GM12878 (cell line): ENCODE measurements around the gene NFYC. TPM values are rescaled to one million over a fixed set of nuclear protein-coding genes. Genes with fewer than 3 reads are reported as not detected.

Experiments used
- ATAC-seq: fragments of 200-7000 bp; cut with Tn5 transposase; 3 replicates; pipeline ENCODE4 v1.9.1; 2020; ENCODE audit warnings: mild to moderate bottlenecking, moderate library complexity
- BruUV-seq: library from RNA; stranded (reverse); fragments of 400-500 nt; replicated peaks from 2 replicates; lab custom pipeline; 2021; lab: Mats Ljungman, UMichigan
- CTCF ChIA-PET: fragments of 300-600 bp; sonication (Branson Sonifier 250); formaldehyde crosslinking; extraction: SDS; loops from one replicate; lab custom pipeline; 2021; ENCODE audit warnings: inconsistent platforms; lab: Yijun Ruan, JAX
- POLR2A ChIA-PET: fragments of 350-600 bp; formaldehyde crosslinking; extraction: SDS; loops from one replicate; lab custom pipeline; 2021; ENCODE audit warnings: inconsistent platforms; lab: Charles Lee
- RAD21 ChIA-PET: fragments of 300-600 bp; sonication (Branson Sonifier 250); formaldehyde crosslinking; loops from one replicate; lab custom pipeline; 2023; ENCODE audit warnings: antibody characterized with exemption; ENCODE audit not compliant: unreplicated experiment; lab: Charles Lee
- SMC1A ChIA-PET: fragments of 300-600 bp; sonication (Branson Sonifier 250); formaldehyde crosslinking; loops from one replicate; lab custom pipeline; 2023; ENCODE audit not compliant: unreplicated experiment, uncharacterized antibody; lab: Charles Lee
- DNase-seq: peaks from one replicate; pipeline ENCODE4 v3.0.0-alpha.2; 2011; ENCODE audit warnings: low read depth, low spot score
- FAIRE-seq: peaks from 3 replicates; lab custom pipeline; 2011; peaks lifted over from hg19 to GRCh38; lab: Jason Lieb, UNC
- H2AFZ ChIP-seq: 2 replicates; pipeline ENCODE4 v1.6.0; 2011; ENCODE audit warnings: low read depth, low read length, control low read depth; ENCODE audit not compliant: control insufficient read depth
- H3K27ac ChIP-seq: 2 replicates; pipeline ENCODE4 v1.5.1; 2011; ENCODE audit warnings: control low read depth; ENCODE audit not compliant: control insufficient read depth, insufficient read depth
- H3K27me3 ChIP-seq, 2 experiments: replicated peaks in 1 of 2; 2 replicates each; pipeline versions ENCODE4 v1.6.0 to v1.6.1; 2011; ENCODE audit warnings: low read length in 1 of 2; ENCODE audit not compliant: control insufficient read depth in 2 of 2, insufficient read depth in 2 of 2
- H3K36me3 ChIP-seq, 2 experiments: 2 replicates each; pipeline ENCODE4 v1.5.1; 2011; ENCODE audit warnings: low read length in 1 of 2; ENCODE audit not compliant: control insufficient read depth in 2 of 2, insufficient read depth in 2 of 2
- H3K4me1 ChIP-seq: 2 replicates; pipeline ENCODE4 v1.6.1; 2011; ENCODE audit warnings: mild to moderate bottlenecking, low read length, moderate library complexity, mixed read lengths; ENCODE audit not compliant: control insufficient read depth, insufficient read depth
- H3K4me2 ChIP-seq: 2 replicates; pipeline ENCODE4 v1.6.0; 2011; ENCODE audit warnings: control low read depth; ENCODE audit not compliant: control insufficient read depth, insufficient read depth
- H3K4me3 ChIP-seq: fragments of 200-600 bp; sonication (generic); 2 replicates; pipeline ENCODE4 v1.5.1; 2016
- H3K79me2 ChIP-seq: 2 replicates; pipeline ENCODE4 v1.6.0; 2011; ENCODE audit warnings: low read length; ENCODE audit not compliant: control insufficient read depth, insufficient read depth
- H3K9ac ChIP-seq: 2 replicates; pipeline ENCODE4 v1.8.0; 2011; ENCODE audit warnings: low read length, control low read depth, mixed read lengths; ENCODE audit not compliant: control insufficient read depth, insufficient read depth
- H3K9me3 ChIP-seq: replicated peaks from 3 replicates; pipeline ENCODE4 v1.5.1; 2011; ENCODE audit warnings: mild to moderate bottlenecking, low read length; ENCODE audit not compliant: control insufficient read depth, insufficient read depth
- H4K20me1 ChIP-seq: 2 replicates; pipeline ENCODE4 v1.6.0; 2011; ENCODE audit not compliant: control insufficient read depth, insufficient read depth
- ASH2L ChIP-seq: fragments of 300-600, 200-600 bp; sonication (generic); IDR thresholded peaks from 2 replicates; pipeline ENCODE4 v1.6.1; 2017; ENCODE audit warnings: low read depth, mild to moderate bottlenecking, borderline replicate concordance
- ATF2 ChIP-seq: IDR thresholded peaks from 2 replicates; pipeline ENCODE4 v1.6.1; 2012; ENCODE audit warnings: low read length, inconsistent platforms
- BCL11A ChIP-seq: IDR thresholded peaks from 2 replicates; pipeline ENCODE4 v1.6.1; 2011; ENCODE audit warnings: low read depth, low read length
- BCL3 ChIP-seq: IDR thresholded peaks from 2 replicates; pipeline ENCODE4 v1.6.1; 2011; ENCODE audit warnings: borderline replicate concordance, low read depth, mild to moderate bottlenecking, moderate library complexity, low read length; ENCODE audit not compliant: insufficient read depth, poor library complexity, severe bottlenecking
- BHLHE40 ChIP-seq, 2 experiments: fragments of 450-650 bp in 1 of 2; IDR thresholded peaks; 2 replicates each; pipeline ENCODE4 v1.6.1; 2011 to 2017; ENCODE audit warnings: low read depth in 2 of 2, borderline replicate concordance in 1 of 2, improper control_type of control experiment in 1 of 2, low read length in 1 of 2, mild to moderate bottlenecking in 1 of 2
- CHD4 ChIP-seq: fragments of 200-600 bp; sonication (generic); IDR thresholded peaks from 2 replicates; pipeline ENCODE4 v1.6.1; 2016; ENCODE audit warnings: mild to moderate bottlenecking
- EED ChIP-seq: sonication (generic); IDR thresholded peaks from 2 replicates; pipeline ENCODE4 v1.6.1; 2016; ENCODE audit warnings: antibody characterized with exemption, low read depth
- FOS ChIP-seq: IDR thresholded peaks from 3 replicates; pipeline ENCODE4 v1.6.1; 2011; ENCODE audit warnings: borderline replicate concordance; ENCODE audit not compliant: insufficient read length; ENCODE audit errors: extremely low read depth
- FOXM1 ChIP-seq: IDR thresholded peaks from 2 replicates; pipeline ENCODE4 v1.6.1; 2012; ENCODE audit warnings: low read depth, mild to moderate bottlenecking, inconsistent platforms, low read length, moderate library complexity
- GABPA ChIP-seq: IDR thresholded peaks from 2 replicates; pipeline ENCODE4 v1.6.1; 2014; ENCODE audit warnings: antibody characterized with exemption, low read depth, mild to moderate bottlenecking, inconsistent platforms
- NFIC ChIP-seq: IDR thresholded peaks from 2 replicates; pipeline ENCODE4 v1.6.1; 2012; ENCODE audit warnings: low read depth, mild to moderate bottlenecking, inconsistent platforms, low read length, moderate library complexity
- PKNOX1 ChIP-seq: fragments of 450-650 bp; IDR thresholded peaks from 2 replicates; pipeline ENCODE4 v1.6.1; 2016; ENCODE audit warnings: mild to moderate bottlenecking
- POU2F2 ChIP-seq: IDR thresholded peaks from 3 replicates; pipeline ENCODE4 v1.6.1; 2011; ENCODE audit warnings: low read depth, mild to moderate bottlenecking, low read length, borderline replicate concordance
- SKIL ChIP-seq: fragments of 450-650 bp; IDR thresholded peaks from 2 replicates; pipeline ENCODE4 v1.6.1; 2017; ENCODE audit warnings: mild to moderate bottlenecking, low read depth, inconsistent platforms; ENCODE audit not compliant: poor library complexity, severe bottlenecking
- ZBED1 ChIP-seq: IDR thresholded peaks from 2 replicates; pipeline ENCODE4 v1.6.1; 2016; ENCODE audit warnings: borderline replicate concordance
- ZNF384 ChIP-seq: IDR thresholded peaks from 2 replicates; pipeline ENCODE4 v1.6.1; 2012; ENCODE audit warnings: low read depth, mild to moderate bottlenecking, low read length, improper control_type of control experiment, borderline replicate concordance
- ZSCAN29 ChIP-seq: fragments of 450-650 bp; IDR thresholded peaks from 2 replicates; pipeline ENCODE4 v1.6.1; 2017; ENCODE audit warnings: mild to moderate bottlenecking, moderate library complexity
- WGBS: methylation state at CpG from one replicate; pipeline ENCODE4 v1.1.6; 2016; ENCODE audit warnings: low lambda C conversion rate; ENCODE audit not compliant: insufficient replicate concordance, insufficient coverage; ENCODE audit errors: missing lambda C conversion rate; 5-methylcytosine and 5-hydroxymethylcytosine counted together
- in situ Hi-C: fragments of 300-500 bp; cut with MboI; formaldehyde crosslinking; loops from 9 replicates; pipeline ENCODE4 v1.14.3; 2018; ENCODE audit warnings: mixed read lengths
- intact Hi-C: fragments of 100-400 bp; cut with micrococcal nuclease; formaldehyde crosslinking; loops from one replicate; pipeline ENCODE4 v1.14.2; 2022; ENCODE audit not compliant: unreplicated experiment
- polyA plus RNA-seq, 11 experiments: library from polyadenylated mRNA; depleted of rRNA in 4 of 11; unstranded in 6 of 11; stranded (reverse) in 5 of 11; fragments of >200 nt; fragmentation: Nextera tagmentation in 4 of 11; fragmentation: Illumina TruSeq in 1 of 11; extraction: Ambion mirVana in 4 of 11; extraction: Trizol in 1 of 11; gene quantifications; 1 replicate in 1 of 11; 2 replicates in 10 of 11; pipeline versions ENCODE4 v1.2.1 to v1.2.3, GENCODE V29; 2011 to 2016; ENCODE audit warnings: inconsistent platforms in 2 of 11, missing spikeins in 2 of 11, low read depth in 1 of 11
- total RNA-seq, 4 experiments: library from RNA; depleted of rRNA in 3 of 4; stranded (reverse); fragments of >200 nt in 3 of 4; fragmentation: Illumina TruSeq in 1 of 4; extraction: Trizol in 1 of 4; gene quantifications; 2 replicates each; pipeline versions ENCODE4 v1.2.1 to v1.2.3, GENCODE V29; 2013 to 2021

The NFYC gene
- total and polyA plus RNA-seq, 10 of the 15 experiments (the other 5 are each of a cell fraction or from before 2014, with no cell fraction given), result 4.3 to 84.2 (median 58.3) TPM

- Histone ChIP-seq H2AFZ (no peak overlapping the region), H3K9ac (peak overlapping the region; percentile 41; the same call in 1 of the 2 replicates), H3K4me3 (peak overlapping the region; percentile 27; the same call in 1 of the 2 replicates), H3K79me2 (peaks cover 98% of the 10 kb centered on the region), H3K27ac (peak overlapping the region; percentile 77), H3K4me1 (peaks cover 69% of the 10 kb centered on the region), H3K4me2 (peak overlapping the region; percentile 86), H3K9me3 (no peaks in the 10 kb centered on the region; the same call in 2 of the 3 replicates), H3K36me3 (no peaks in the 10 kb centered on the region; a peak in 1 of 4 replicates), H4K20me1 (no peaks in the 10 kb centered on the region), H3K27me3 (no peaks in the 10 kb centered on the region)
- in situ Hi-C loops (no loop called here), intact Hi-C loops (loop anchor here (5.0 kb wide), 1 partner anchor 63 kb away; no protein-coding TSS in a partner anchor)
- DNase-seq (peak; percentile 74), ATAC-seq (peak; percentile 90), FAIRE-seq (no peak)
- ChIA-PET SMC1A (interaction anchor here (0.7 to 7.3 kb wide), 9 partner anchors 9 to 65 kb away, joined by 3 to 108 read pairs (median 4); partner anchors contain the start of gene NFYC), CTCF (interaction anchor here (1.0 to 7.9 kb wide), 7 partner anchors 7 to 253 kb away, joined by 3 to 51 read pairs (median 3); partner anchors contain the start of gene NFYC), POLR2A (interaction anchor here (1.3 to 12.7 kb wide), 5 partner anchors 6 to 27 kb away, joined by 4 to 244 read pairs (median 8); partner anchors contain the start of gene NFYC), RAD21 (interaction anchor here (1.0 to 7.3 kb wide), 5 partner anchors 8 to 65 kb away, joined by 3 to 67 read pairs (median 14); partner anchors contain the start of gene NFYC)
- no TSS peak for BruUV-seq
- 0% methylated on average over 6 of the region's 6 CpGs for WGBS
- TF ChIP-seq BCL3, result peak; percentile 49
- TF ChIP-seq FOS, result no peak
- no peak for TF ChIP-seq PKNOX1
- 0 out of 2 replicates have a peak, but pooled peaks have one; percentile 52 for TF ChIP-seq NFIC
- TF ChIP-seq EED, result 0 out of 2 replicates have a peak, but pooled peaks have one; percentile 23
- TF ChIP-seq FOXM1, result peak; percentile 62; the same call in 1 of the 2 replicates
- peak; percentile 56; the same call in 1 of the 2 replicates for TF ChIP-seq ATF2
- no peak for TF ChIP-seq CHD4
- TF ChIP-seq GABPA, result 0 out of 2 replicates have a peak, but pooled peaks have one; percentile 28
- TF ChIP-seq SKIL, result peak; percentile 17
- 0 out of 4 replicates have a peak, but pooled peaks of 1 of the 2 experiments have one; percentile 10 for TF ChIP-seq BHLHE40 (IDR thresholded peaks at IDR 0.05; ENCODE audit: borderline replicate concordance in 1 of 2, low read depth in 2 of 2, low read length in 1 of 2)
- no peak for TF ChIP-seq ZSCAN29
- peak; percentile 77; the same call in 2 of the 3 replicates for TF ChIP-seq POU2F2
- no peak for TF ChIP-seq ZNF384
- peak; percentile 64; the same call in 1 of the 2 replicates for TF ChIP-seq BCL11A
- 0 out of 2 replicates have a peak, but pooled peaks have one; percentile 8 for TF ChIP-seq ASH2L
- peak; percentile 42; the same call in 1 of the 2 replicates for TF ChIP-seq ZBED1
These were observed 8.3 kb downstream of the NFYC start for GRCh38 chr1:40699787-40700186.
